ENCODE results near the gene TMEM214.

- no peak for TF ChIP-seq ZNF274 (IDR thresholded peaks at IDR 0.05; ENCODE audit: borderline replicate concordance, extremely low read depth, low read length)
- TF ChIP-seq POLR2A (IDR thresholded peaks at IDR 0.05; ENCODE audit: control extremely low read depth in 1 of 2, low read depth in 2 of 2, low read length in 2 of 2) = no peak
- no peak for TF ChIP-seq CTCF (IDR thresholded peaks at IDR 0.05; ENCODE audit: control extremely low read depth in 1 of 3, insufficient read depth in 1 of 3, low read depth in 1 of 3, low read length in 3 of 3)
These were observed 9.4 kb downstream of the TMEM214 start for GRCh38 chr2:27042159-27042661.

Data from H1 (cell line).